Lower lobe of right lung (tissue), 2 donors: ENCODE data around the gene KCTD13. TPM values are rescaled to one million over a fixed set of nuclear protein-coding genes. Genes with fewer than 3 reads are reported as not detected.

Experiments
- ATAC-seq, 2 donors: fragments of 200-7000 bp; cut with Tn5 transposase; one replicate each; pipeline ENCODE4 v1.9.1; 2020 to 2022; ENCODE audit warnings: mild to moderate bottlenecking in 2 of 2, moderate library complexity in 2 of 2
- DNase-seq: peaks from one replicate; pipeline ENCODE4 v3.0.0-alpha.2; 2020
- H3K27ac ChIP-seq: fragments of 200-600 bp; one replicate; pipeline ENCODE4 v1.8.0; 2022
- H3K27me3 ChIP-seq: fragments of 200-600 bp; one replicate; pipeline ENCODE4 v1.8.0; 2022; ENCODE audit warnings: low read depth
- H3K36me3 ChIP-seq: fragments of 200-600 bp; one replicate; pipeline ENCODE4 v1.8.0; 2022; ENCODE audit warnings: mild to moderate bottlenecking
- H3K4me1 ChIP-seq: fragments of 200-600 bp; one replicate; pipeline ENCODE4 v1.8.0; 2022
- H3K4me3 ChIP-seq: fragments of 200-600 bp; one replicate; pipeline ENCODE4 v1.8.0; 2022; ENCODE audit warnings: mild to moderate bottlenecking
- H3K9me3 ChIP-seq: fragments of 200-600 bp; one replicate; pipeline ENCODE4 v1.8.0; 2022
- intact Hi-C: fragments of 100-400 bp; cut with DNase I; formaldehyde crosslinking; loops from one replicate; pipeline ENCODE4 v1.11.0; 2022
- total RNA-seq: library from RNA; stranded (reverse); fragmentation: NEBNext Ultra II Directional; extraction: Animal tissue kit (Norgen Biotek cat#: 25700); gene quantifications from one replicate; pipeline ENCODE4 v1.2.1, GENCODE V29; 2021
- TF ChIP-seq, protein P1 (sequence below): fragments of 200-600 bp; IDR thresholded peaks from one replicate; pipeline ENCODE4 v1.8.0; 2022; ENCODE audit warnings: antibody characterized with exemption, mild to moderate bottlenecking
- donor health status: DM: no; HTN: yes; CAD: no; lungs with severe emphysema.

KCTD13 gene
- total RNA-seq, 1 donor from 2014 or later = 22.3 TPM

GRCh38 chr16:29862383-29862883 lies 63.6 kb downstream of the KCTD13 start:
- TF ChIP-seq, protein P1, sequence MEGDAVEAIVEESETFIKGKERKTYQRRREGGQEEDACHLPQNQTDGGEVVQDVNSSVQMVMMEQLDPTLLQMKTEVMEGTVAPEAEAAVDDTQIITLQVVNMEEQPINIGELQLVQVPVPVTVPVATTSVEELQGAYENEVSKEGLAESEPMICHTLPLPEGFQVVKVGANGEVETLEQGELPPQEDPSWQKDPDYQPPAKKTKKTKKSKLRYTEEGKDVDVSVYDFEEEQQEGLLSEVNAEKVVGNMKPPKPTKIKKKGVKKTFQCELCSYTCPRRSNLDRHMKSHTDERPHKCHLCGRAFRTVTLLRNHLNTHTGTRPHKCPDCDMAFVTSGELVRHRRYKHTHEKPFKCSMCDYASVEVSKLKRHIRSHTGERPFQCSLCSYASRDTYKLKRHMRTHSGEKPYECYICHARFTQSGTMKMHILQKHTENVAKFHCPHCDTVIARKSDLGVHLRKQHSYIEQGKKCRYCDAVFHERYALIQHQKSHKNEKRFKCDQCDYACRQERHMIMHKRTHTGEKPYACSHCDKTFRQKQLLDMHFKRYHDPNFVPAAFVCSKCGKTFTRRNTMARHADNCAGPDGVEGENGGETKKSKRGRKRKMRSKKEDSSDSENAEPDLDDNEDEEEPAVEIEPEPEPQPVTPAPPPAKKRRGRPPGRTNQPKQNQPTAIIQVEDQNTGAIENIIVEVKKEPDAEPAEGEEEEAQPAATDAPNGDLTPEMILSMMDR = no peak

DNA sequence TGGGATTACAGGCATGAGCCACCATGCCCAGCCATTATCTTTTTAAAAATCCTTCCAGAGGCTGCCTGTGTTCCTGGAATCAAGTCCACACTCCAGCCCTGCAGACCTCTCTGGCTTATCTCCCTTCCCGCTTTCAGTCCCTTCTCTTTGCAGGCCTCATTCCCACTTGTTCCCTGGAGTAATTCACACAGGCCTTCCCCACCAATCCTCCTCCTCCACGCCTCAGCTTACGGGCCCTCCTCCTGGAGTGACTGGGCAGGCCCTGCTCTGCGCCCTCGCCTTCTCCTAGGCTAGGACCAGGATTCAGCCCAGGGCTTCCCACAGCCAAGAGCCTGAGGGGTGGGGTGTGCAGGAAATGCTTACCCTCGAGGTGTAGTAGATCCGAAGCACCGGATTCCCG lies 65.8 kb downstream of the KCTD13 start:
- DNase-seq = no peak
- intact Hi-C loops = no loop called here
- TF ChIP-seq, protein P1 = no peak

More at GRCh38 chr16:29862383-29862883, 63.6 kb downstream of the KCTD13 start:
- intact Hi-C loops = no loop called here
- H3K4me3 ChIP-seq = peak overlapping the region; percentile 91
- H3K4me1 ChIP-seq = peaks cover 17% of the 10 kb centered on the region
- no peaks in the 10 kb centered on the region for H3K9me3 ChIP-seq
- H3K36me3 ChIP-seq = peaks cover 34% of the 10 kb centered on the region
- peak; percentile 1 to 44 for ATAC-seq
- H3K27ac ChIP-seq = peak overlapping the region; percentile 97
- H3K27me3 ChIP-seq = no peaks in the 10 kb centered on the region
- DNase-seq = no peak

DNA sequence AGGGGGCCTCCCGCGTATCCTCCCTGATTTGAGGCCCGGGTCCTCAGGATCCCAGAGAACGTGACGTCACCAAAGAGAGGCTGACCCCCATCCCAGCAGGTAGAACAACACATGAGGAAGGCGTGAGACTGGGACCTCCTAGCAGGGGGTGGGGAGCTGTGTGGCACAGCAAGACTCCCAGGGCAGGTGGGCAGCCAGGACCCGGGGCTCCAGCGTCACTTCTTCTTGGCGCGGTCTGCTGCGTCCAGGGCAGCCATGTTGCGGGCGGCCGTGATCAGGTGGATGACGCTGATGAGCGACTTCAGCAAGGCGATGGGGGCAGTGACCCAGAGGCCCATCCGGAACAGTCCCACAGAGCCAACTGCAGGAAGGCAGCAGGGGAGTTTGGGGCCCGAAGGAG lies 67.1 kb downstream of the KCTD13 start:
- Histone ChIP-seq H3K4me3 (no peak overlapping the region), H3K9me3 (no peaks in the 10 kb centered on the region), H3K36me3 (peaks cover 34% of the 10 kb centered on the region), H3K27me3 (no peaks in the 10 kb centered on the region), H3K4me1 (peaks cover 17% of the 10 kb centered on the region), H3K27ac (no peak overlapping the region)
- intact Hi-C loops = no loop called here
- DNase-seq (no peak), ATAC-seq (no peak)
- TF ChIP-seq, protein P1 = no peak

More for the DNA sequence above, 65.8 kb downstream of the KCTD13 start:
- H3K4me3 ChIP-seq = no peak overlapping the region
- H3K36me3 ChIP-seq = peaks cover 34% of the 10 kb centered on the region
- H3K4me1 ChIP-seq = peaks cover 17% of the 10 kb centered on the region
- H3K9me3 ChIP-seq = no peaks in the 10 kb centered on the region
- no peak for ATAC-seq
- H3K27me3 ChIP-seq = no peaks in the 10 kb centered on the region
- H3K27ac ChIP-seq = no peak overlapping the region

- DNase-seq (no peak), ATAC-seq (no peak)
- no peaks in the 10 kb centered on the region for H3K9me3 ChIP-seq
- peaks cover 17% of the 10 kb centered on the region for H3K4me1 ChIP-seq
- H3K27me3 ChIP-seq = no peaks in the 10 kb centered on the region
- intact Hi-C loops = no loop called here
- H3K36me3 ChIP-seq = peaks cover 34% of the 10 kb centered on the region
- no peak overlapping the region for H3K27ac ChIP-seq
- H3K4me3 ChIP-seq = no peak overlapping the region
- TF ChIP-seq, protein P1 = no peak
Measured at GRCh38 chr16:29858149-29858849, 67.7 kb downstream of the KCTD13 start.

GRCh38 chr16:29857133-29857760 lies 68.8 kb downstream of the KCTD13 start:
- ATAC-seq = no peak
- TF ChIP-seq, protein P1 = no peak
- intact Hi-C loops = no loop called here

More at GRCh38 chr16:29857133-29857760, 68.8 kb downstream of the KCTD13 start:
- DNase-seq = no peak
- Histone ChIP-seq H3K27ac (no peak overlapping the region), H3K9me3 (no peaks in the 10 kb centered on the region), H3K27me3 (no peaks in the 10 kb centered on the region), H3K4me3 (no peak overlapping the region), H3K4me1 (peaks cover 15% of the 10 kb centered on the region), H3K36me3 (peaks cover 34% of the 10 kb centered on the region)

Other genes with a start within 250 kb of the KCTD13 start
- 11.0 TPM for gene QPRT, start 247.0 kb downstream of the KCTD13 start, total RNA-seq
- 11.2 TPM for gene C16orf54, start 180.2 kb downstream of the KCTD13 start, total RNA-seq
- not detected for gene ZG16, start 148.0 kb downstream of the KCTD13 start, total RNA-seq
- gene KIF22, start 135.5 kb downstream of the KCTD13 start, total RNA-seq = 21.8 TPM
- 169 TPM for gene MAZ, start 119.7 kb downstream of the KCTD13 start, total RNA-seq
- gene PRRT2, start 114.0 kb downstream of the KCTD13 start, total RNA-seq = 3.2 TPM
- gene PAGR1, start 110.1 kb downstream of the KCTD13 start, total RNA-seq = 18.1 TPM
- gene MVP, start 105.8 kb downstream of the KCTD13 start, total RNA-seq = 248 TPM
- 75.4 TPM for gene CDIPT, start 63.0 kb downstream of the KCTD13 start, total RNA-seq
- gene SEZ6L2, start 26.7 kb downstream of the KCTD13 start, total RNA-seq = 10.7 TPM
- 1.6 TPM for gene ASPHD1, start 25.7 kb downstream of the KCTD13 start, total RNA-seq
- gene TMEM219, start 35.9 kb upstream of the KCTD13 start, total RNA-seq = 148 TPM
- gene TAOK2, start 47.6 kb upstream of the KCTD13 start, total RNA-seq = 66.2 TPM
- gene HIRIP3, start 69.4 kb upstream of the KCTD13 start, total RNA-seq = 22.1 TPM
- 58.4 TPM for gene INO80E, start 70.0 kb upstream of the KCTD13 start, total RNA-seq
- 6.4 TPM for gene DOC2A, start 84.8 kb upstream of the KCTD13 start, total RNA-seq
- not detected for gene C16orf92, start 97.0 kb upstream of the KCTD13 start, total RNA-seq
- not detected for gene TLCD3B, start 105.0 kb upstream of the KCTD13 start, total RNA-seq
- gene ALDOA, start 139.5 kb upstream of the KCTD13 start, total RNA-seq = 733 TPM
- 68.9 TPM for gene PPP4C, start 149.8 kb upstream of the KCTD13 start, total RNA-seq
- 1.6 TPM for gene TBX6, start 165.7 kb upstream of the KCTD13 start, total RNA-seq
- 113 TPM for gene YPEL3, start 170.0 kb upstream of the KCTD13 start, total RNA-seq
- gene GDPD3, start 187.3 kb upstream of the KCTD13 start, total RNA-seq = 14.4 TPM
- 84.6 TPM for gene MAPK3, start 197.0 kb upstream of the KCTD13 start, total RNA-seq